K562 (cell line): ENCODE measurements around the gene ZMPSTE24. TPM values are rescaled to one million over a fixed set of nuclear protein-coding genes. Genes with fewer than 3 reads are reported as not detected.

Experiments
- E2F4 ChIP-seq: sonication (generic); formaldehyde crosslinking; IDR thresholded peaks from 2 replicates; pipeline ENCODE4 v1.8.0; 2022; ENCODE audit warnings: mild to moderate bottlenecking, low read depth, missing genetic modification reagents
- ERF ChIP-seq: fragments of 450-650 bp; formaldehyde crosslinking; IDR thresholded peaks from 2 replicates; pipeline ENCODE4 v1.4.0; 2020; ENCODE audit warnings: mild to moderate bottlenecking, mixed read lengths
- GABPB2 ChIP-seq: fragments of 250-450 bp; sonication (Bioruptor Pico); conservative IDR thresholded peaks from 2 replicates; pipeline ENCODE4 v1.5.1; 2021; ENCODE audit warnings: mild to moderate bottlenecking
- HBP1 ChIP-seq: fragments of 450-650 bp; formaldehyde crosslinking; IDR thresholded peaks from 2 replicates; pipeline ENCODE4 v1.4.0; 2022; ENCODE audit warnings: missing genetic modification characterization
- MBD1 ChIP-seq: fragments of 250-450 bp; sonication (Bioruptor Pico); IDR thresholded peaks from 2 replicates; pipeline ENCODE4 v1.8.0; 2022; ENCODE audit warnings: inconsistent platforms
- MEF2D ChIP-seq: conservative IDR thresholded peaks from 2 replicates; pipeline ENCODE4 v1.6.1; 2016; ENCODE audit warnings: low read depth, missing genetic modification characterization, missing compliant biosample characterization
- SMARCC2 ChIP-seq: fragments of 450-650 bp; IDR thresholded peaks from 2 replicates; pipeline ENCODE4 v1.6.1; 2017; ENCODE audit warnings: antibody characterized with exemption, moderate library complexity, mild to moderate bottlenecking, low read depth
- SMC3 ChIP-seq: conservative IDR thresholded peaks from 2 replicates; pipeline ENCODE4 v1.6.1; 2011; ENCODE audit warnings: low read depth, low read length, improper control_type of control experiment; ENCODE audit not compliant: insufficient read depth
- ZBTB40 ChIP-seq, 2 experiments: fragments of 450-650 bp in 1 of 2; sonication (generic) in 1 of 2; formaldehyde crosslinking in 1 of 2; IDR thresholded peaks; 2 replicates each; pipeline versions ENCODE4 v1.7.1 to v1.9.0; 2016 to 2022; ENCODE audit warnings: inconsistent platforms in 1 of 2, mild to moderate bottlenecking in 1 of 2, missing genetic modification reagents in 1 of 2
- ZBTB7A ChIP-seq: IDR thresholded peaks from 2 replicates; pipeline ENCODE4 v1.6.1; 2011; ENCODE audit warnings: low read depth, mild to moderate bottlenecking, low read length, moderate library complexity, borderline replicate concordance; ENCODE audit not compliant: control insufficient read depth
- ZEB2 ChIP-seq: fragments of 450-650 bp; IDR thresholded peaks from 2 replicates; pipeline ENCODE4 v1.6.1; 2016
- ZNF830 ChIP-seq: fragments of 250-450 bp; sonication (Bioruptor Pico); IDR thresholded peaks from 2 replicates; pipeline ENCODE4 v1.5.0; 2021; ENCODE audit warnings: mild to moderate bottlenecking
- polyA plus RNA-seq, 8 experiments: library from polyadenylated mRNA; depleted of rRNA in 4 of 8; stranded (reverse) in 5 of 8; unstranded in 3 of 8; fragments of >200 nt; fragmentation: Nextera tagmentation in 2 of 8; fragmentation: Illumina TruSeq in 1 of 8; extraction: Ambion mirVana in 2 of 8; extraction: Trizol in 1 of 8; gene quantifications; 2 replicates each; pipeline versions ENCODE4 v1.2.1 to v1.2.3, GENCODE V29; 2011 to 2014; ENCODE audit warnings: inconsistent platforms in 1 of 8, missing spikeins in 1 of 8
- total RNA-seq, 7 experiments: library from RNA; depleted of rRNA in 6 of 7; stranded (reverse); fragments of >200 nt in 6 of 7; fragmentation: Illumina TruSeq in 2 of 7; extraction: Trizol in 2 of 7; gene quantifications; 2 replicates each; pipeline versions ENCODE4 v1.2.1 to v1.2.3, GENCODE V29; 2011 to 2021; ENCODE audit warnings: low replicate concordance in 1 of 7

ZMPSTE24 gene
- total and polyA plus RNA-seq, 9 of the 15 experiments (the other 6 are each of a cell fraction or from before 2014, with no cell fraction given): 30.7 to 75.9 (median 64.3) TPM

- TF ChIP-seq MBD1 (CRISPR knock-in tag) (peak; percentile 22; the same call in 1 of the 2 replicates), ZEB2 (peak; percentile 69; the same call in 1 of the 2 replicates), ZBTB40 (IDR thresholded peaks at IDR 0.05) (no peak), ZBTB40 (CRISPR knock-in tag; IDR thresholded peaks at IDR 0.05) (no peak), HBP1 (CRISPR knock-in tag) (no peak), MEF2D (tag) (no peak), ERF (CRISPR knock-in tag) (no peak), SMARCC2 (no peak), ZBTB7A (peak; percentile 21; the same call in 1 of the 2 replicates), ZNF830 (CRISPR knock-in tag) (no peak), GABPB2 (CRISPR knock-in tag) (no peak), E2F4 (CRISPR knock-in tag) (no peak), SMC3 (peak; percentile 97)
These were observed 80.8 kb downstream of the ZMPSTE24 start (continued) for GRCh38 chr1:40338745-40339419.
